Suprapubic skin (tissue), 3 donors: ENCODE results near the gene ME3.

ENCODE experiments used
- EP300 ChIP-seq: sonication (generic); formaldehyde crosslinking; IDR thresholded peaks from one replicate; pipeline ENCODE4 v1.6.1; 2017; ENCODE audit warnings: antibody characterized with exemption
- POLR2A ChIP-seq, 2 donors: fragments of 450-650 bp; IDR thresholded peaks; one replicate each; pipeline ENCODE4 v1.6.1; 2017; ENCODE audit warnings: antibody characterized with exemption in 2 of 2, mild to moderate bottlenecking in 2 of 2, moderate library complexity in 2 of 2
- TF ChIP-seq, protein P1 (sequence below), 2 donors: fragments of 200-600 bp in 1 of 2; fragments of 450-650 bp in 1 of 2; sonication (generic) in 1 of 2; IDR thresholded peaks; one replicate each; pipeline ENCODE4 v1.5.1; 2016 to 2019; ENCODE audit warnings: antibody characterized with exemption in 2 of 2, mild to moderate bottlenecking in 1 of 2, moderate library complexity in 1 of 2

DNA sequence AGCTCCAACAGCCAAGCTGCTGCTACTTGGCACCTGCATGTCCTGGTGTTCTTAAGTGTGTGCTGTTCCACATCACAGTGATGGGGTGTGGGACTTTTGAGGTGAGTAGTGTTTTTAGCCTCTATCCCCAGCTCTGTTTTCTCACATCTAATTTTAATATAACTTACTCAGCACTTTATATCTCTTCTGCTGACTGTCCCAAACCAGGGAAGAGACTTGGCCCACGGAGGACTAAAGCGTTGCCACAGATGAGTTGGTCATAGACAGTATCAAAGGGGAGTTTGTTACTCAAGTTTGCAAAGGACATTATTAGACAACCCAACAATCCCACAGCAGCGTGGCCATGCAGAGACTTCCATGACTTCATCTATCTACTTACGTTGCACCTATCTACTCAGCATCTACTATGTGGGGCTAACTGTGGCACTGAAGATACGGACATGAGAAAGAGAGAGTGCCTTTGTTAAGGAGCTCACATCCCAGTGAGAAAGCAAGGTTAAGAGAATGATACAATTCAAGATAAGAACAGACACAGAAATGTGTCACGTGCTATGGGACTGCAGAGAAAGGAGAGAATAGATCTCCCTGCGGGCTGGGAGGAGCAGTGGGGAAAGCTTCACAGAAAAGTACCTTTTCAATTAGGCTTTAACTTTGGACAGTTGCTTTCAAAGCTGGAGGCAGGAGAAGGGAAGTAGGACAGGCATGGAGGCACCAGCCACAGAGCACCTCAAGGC lies 82.4 kb downstream of the ME3 start:
- TF ChIP-seq, protein P1, sequence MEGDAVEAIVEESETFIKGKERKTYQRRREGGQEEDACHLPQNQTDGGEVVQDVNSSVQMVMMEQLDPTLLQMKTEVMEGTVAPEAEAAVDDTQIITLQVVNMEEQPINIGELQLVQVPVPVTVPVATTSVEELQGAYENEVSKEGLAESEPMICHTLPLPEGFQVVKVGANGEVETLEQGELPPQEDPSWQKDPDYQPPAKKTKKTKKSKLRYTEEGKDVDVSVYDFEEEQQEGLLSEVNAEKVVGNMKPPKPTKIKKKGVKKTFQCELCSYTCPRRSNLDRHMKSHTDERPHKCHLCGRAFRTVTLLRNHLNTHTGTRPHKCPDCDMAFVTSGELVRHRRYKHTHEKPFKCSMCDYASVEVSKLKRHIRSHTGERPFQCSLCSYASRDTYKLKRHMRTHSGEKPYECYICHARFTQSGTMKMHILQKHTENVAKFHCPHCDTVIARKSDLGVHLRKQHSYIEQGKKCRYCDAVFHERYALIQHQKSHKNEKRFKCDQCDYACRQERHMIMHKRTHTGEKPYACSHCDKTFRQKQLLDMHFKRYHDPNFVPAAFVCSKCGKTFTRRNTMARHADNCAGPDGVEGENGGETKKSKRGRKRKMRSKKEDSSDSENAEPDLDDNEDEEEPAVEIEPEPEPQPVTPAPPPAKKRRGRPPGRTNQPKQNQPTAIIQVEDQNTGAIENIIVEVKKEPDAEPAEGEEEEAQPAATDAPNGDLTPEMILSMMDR (IDR thresholded peaks at IDR 0.05) = no peak
- no peak for TF ChIP-seq POLR2A (IDR thresholded peaks at IDR 0.05)
- TF ChIP-seq EP300 = no peak
